Gastroesophageal sphincter (tissue), 4 donors: Measurements from ENCODE around the gene SPG7. TPM values are rescaled to one million over a fixed set of nuclear protein-coding genes. Genes with fewer than 3 reads are reported as not detected.

Source experiments
- ATAC-seq: fragments of 150-250 bp; one replicate; pipeline ENCODE4 v1.9.1; 2016; ENCODE audit warnings: mild to moderate bottlenecking, moderate library complexity
- H3K27ac ChIP-seq, 4 donors: fragments of 200-600 bp; sonication (generic) in 3 of 4; 1 replicate in 3 of 4; 2 replicates in 1 of 4; pipeline ENCODE4 v1.5.1; 2016 to 2019
- H3K27me3 ChIP-seq: fragments of 200-600 bp; sonication (generic); one replicate; pipeline ENCODE4 v1.5.1; 2019
- H3K36me3 ChIP-seq, 2 donors: fragments of 200-600 bp; sonication (generic); one replicate each; pipeline ENCODE4 v1.5.1; 2019; ENCODE audit warnings: control low read depth in 1 of 2
- H3K4me1 ChIP-seq, 3 donors: fragments of 200-600 bp; sonication (generic); 1 replicate in 2 of 3; 2 replicates in 1 of 3; pipeline ENCODE4 v1.5.1; 2016 to 2019; ENCODE audit warnings: control low read depth in 2 of 3
- H3K4me3 ChIP-seq, 2 donors: fragments of 200-600 bp; sonication (generic); one replicate each; pipeline ENCODE4 v1.5.1; 2019; ENCODE audit warnings: mild to moderate bottlenecking in 1 of 2, moderate library complexity in 1 of 2
- H3K9me3 ChIP-seq, 3 donors: fragments of 200-600 bp; sonication (generic); one replicate each; pipeline ENCODE4 v1.5.1; 2017 to 2019; ENCODE audit warnings: control low read depth in 2 of 3
- EP300 ChIP-seq: sonication (generic); formaldehyde crosslinking; IDR thresholded peaks from one replicate; pipeline ENCODE4 v1.6.1; 2017; ENCODE audit warnings: antibody characterized with exemption, mild to moderate bottlenecking
- POLR2A ChIP-seq, 2 donors: fragments of 450-650 bp; IDR thresholded peaks; one replicate each; pipeline ENCODE4 v1.6.1; 2017; ENCODE audit warnings: antibody characterized with exemption in 2 of 2, mild to moderate bottlenecking in 2 of 2, moderate library complexity in 1 of 2
- POLR2AphosphoS5 ChIP-seq: sonication (generic); formaldehyde crosslinking; IDR thresholded peaks from one replicate; pipeline ENCODE4 v1.6.1; 2017; ENCODE audit warnings: antibody characterized with exemption
- WGBS, 2 donors: methylation state at CpG; one replicate each; pipeline ENCODE4 v1.1.5; 2018; ENCODE audit warnings: low coverage in 1 of 2; 5-methylcytosine and 5-hydroxymethylcytosine counted together
- total RNA-seq, 4 donors: library from RNA; depleted of rRNA; stranded (reverse); fragments of >200 nt; gene quantifications; one replicate each; pipeline ENCODE4 v1.1.0, GENCODE V29; 2016
- TF ChIP-seq, protein P1 (sequence below), 4 experiments: fragments of 200-600 bp in 2 of 4; fragments of 450-650 bp in 2 of 4; sonication (generic) in 1 of 4; IDR thresholded peaks; one replicate each; pipeline ENCODE4 v1.5.1; 2017 to 2019; ENCODE audit warnings: antibody characterized with exemption in 4 of 4, mild to moderate bottlenecking in 2 of 4, moderate library complexity in 2 of 4

The SPG7 gene
- total RNA-seq, 4 donors from 2014 or later, result 80.9 to 160 (median 98.2) TPM

GRCh38 chr16:89475144-89475543, 33.1 kb upstream of the SPG7 start:
- Histone ChIP-seq H3K36me3 (no peaks in the 10 kb centered on the region), H3K9me3 (no peaks in the 10 kb centered on the region), H3K27ac (no peak overlapping the region), H3K27me3 (no peaks in the 10 kb centered on the region), H3K4me1 (peaks cover 0 to 91% (median 22%) of the 10 kb centered on the region in 3 donors), H3K4me3 (no peak overlapping the region)
- 44 to 57% methylated on average over 4 of the region's 5 CpGs for WGBS, 2 donors
- TF ChIP-seq POLR2A (IDR thresholded peaks at IDR 0.05), result no peak
- no peak for TF ChIP-seq POLR2AphosphoS5
- TF ChIP-seq, protein P1, sequence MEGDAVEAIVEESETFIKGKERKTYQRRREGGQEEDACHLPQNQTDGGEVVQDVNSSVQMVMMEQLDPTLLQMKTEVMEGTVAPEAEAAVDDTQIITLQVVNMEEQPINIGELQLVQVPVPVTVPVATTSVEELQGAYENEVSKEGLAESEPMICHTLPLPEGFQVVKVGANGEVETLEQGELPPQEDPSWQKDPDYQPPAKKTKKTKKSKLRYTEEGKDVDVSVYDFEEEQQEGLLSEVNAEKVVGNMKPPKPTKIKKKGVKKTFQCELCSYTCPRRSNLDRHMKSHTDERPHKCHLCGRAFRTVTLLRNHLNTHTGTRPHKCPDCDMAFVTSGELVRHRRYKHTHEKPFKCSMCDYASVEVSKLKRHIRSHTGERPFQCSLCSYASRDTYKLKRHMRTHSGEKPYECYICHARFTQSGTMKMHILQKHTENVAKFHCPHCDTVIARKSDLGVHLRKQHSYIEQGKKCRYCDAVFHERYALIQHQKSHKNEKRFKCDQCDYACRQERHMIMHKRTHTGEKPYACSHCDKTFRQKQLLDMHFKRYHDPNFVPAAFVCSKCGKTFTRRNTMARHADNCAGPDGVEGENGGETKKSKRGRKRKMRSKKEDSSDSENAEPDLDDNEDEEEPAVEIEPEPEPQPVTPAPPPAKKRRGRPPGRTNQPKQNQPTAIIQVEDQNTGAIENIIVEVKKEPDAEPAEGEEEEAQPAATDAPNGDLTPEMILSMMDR (IDR thresholded peaks at IDR 0.05), result no peak
- TF ChIP-seq EP300, result no peak
- no peak for ATAC-seq

DNA sequence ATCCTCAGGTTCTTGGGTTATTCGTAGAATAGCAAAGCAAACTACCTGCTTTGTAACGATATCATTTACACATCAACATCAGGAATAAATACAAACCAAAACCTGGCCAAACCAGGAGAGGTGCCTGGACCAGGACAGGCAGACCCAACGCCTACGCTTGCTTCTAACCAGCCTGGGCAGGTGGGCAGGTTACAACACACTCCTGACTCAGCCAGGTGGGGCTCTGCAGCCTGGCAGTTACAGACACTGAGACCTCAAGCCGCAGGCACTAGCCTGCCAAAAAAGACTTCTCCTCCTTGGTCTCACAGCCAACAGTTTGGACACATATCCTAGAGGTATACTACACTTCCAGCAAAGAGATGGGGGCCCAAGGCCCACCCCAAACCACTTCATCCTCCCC, 31.8 kb upstream of the SPG7 start:
- peaks cover 0 to 94% (median 24%) of the 10 kb centered on the region in 3 donors for H3K4me1 ChIP-seq
- H3K4me3 ChIP-seq, result no peak overlapping the region
- WGBS, 2 donors, result 60 to 81% methylated on average over 1 to 3 of the region's 5 CpGs
- H3K27me3 ChIP-seq, result no peaks in the 10 kb centered on the region
- no peak for ATAC-seq
- no peak for TF ChIP-seq EP300
- TF ChIP-seq, protein P1 (IDR thresholded peaks at IDR 0.05), result no peak
- TF ChIP-seq POLR2A (IDR thresholded peaks at IDR 0.05), result no peak
- TF ChIP-seq POLR2AphosphoS5, result no peak
- H3K27ac ChIP-seq, result no peak overlapping the region
- H3K36me3 ChIP-seq, result no peaks in the 10 kb centered on the region
- H3K9me3 ChIP-seq, result no peaks in the 10 kb centered on the region

- H3K4me1 ChIP-seq, result peaks cover 0 to 94% (median 27%) of the 10 kb centered on the region in 3 donors
- no peaks in the 10 kb centered on the region for H3K9me3 ChIP-seq
- no peaks in the 10 kb centered on the region for H3K36me3 ChIP-seq
- no peak for ATAC-seq
- H3K4me3 ChIP-seq, result no peak overlapping the region
- H3K27ac ChIP-seq, result no peak overlapping the region
- TF ChIP-seq, protein P1 (IDR thresholded peaks at IDR 0.05), result no peak
- WGBS, 2 donors, result 73 to 90% methylated on average over 10 of the region's 10 CpGs
- H3K27me3 ChIP-seq, result no peaks in the 10 kb centered on the region
Measured at GRCh38 chr16:89476811-89477261, 31.4 kb upstream of the SPG7 start.

GRCh38 chr16:89478576-89479221, 29.5 kb upstream of the SPG7 start:
- H3K4me3 ChIP-seq, result no peak overlapping the region
- TF ChIP-seq, protein P1 (IDR thresholded peaks at IDR 0.05), result no peak
- TF ChIP-seq POLR2AphosphoS5 (peak; percentile 6), EP300 (no peak), POLR2A (IDR thresholded peaks at IDR 0.05) (no peak)
- WGBS, 2 donors, result 75 to 89% methylated on average over 4 to 13 of the region's 14 CpGs
- H3K4me1 ChIP-seq, result peaks cover 0 to 94% (median 38%) of the 10 kb centered on the region in 3 donors
- no peaks in the 10 kb centered on the region for H3K9me3 ChIP-seq
- no peaks in the 10 kb centered on the region for H3K27me3 ChIP-seq
- ATAC-seq, result no peak
- no peaks in the 10 kb centered on the region for H3K36me3 ChIP-seq
- H3K27ac ChIP-seq, result no peak overlapping the region

GRCh38 chr16:89481356-89481955, 26.7 kb upstream of the SPG7 start:
- H3K27ac ChIP-seq, result no peak overlapping the region
- TF ChIP-seq EP300, result no peak
- TF ChIP-seq, protein P1 (IDR thresholded peaks at IDR 0.05), result no peak
- TF ChIP-seq POLR2A (IDR thresholded peaks at IDR 0.05), result no peak
- TF ChIP-seq POLR2AphosphoS5, result no peak
- 77 to 86% methylated on average over 13 of the region's 13 CpGs for WGBS, 2 donors
- no peaks in the 10 kb centered on the region for H3K9me3 ChIP-seq
- no peaks in the 10 kb centered on the region for H3K36me3 ChIP-seq
- H3K4me1 ChIP-seq, result peaks cover 0 to 100% (median 56%) of the 10 kb centered on the region in 3 donors
- no peak overlapping the region for H3K4me3 ChIP-seq
- H3K27me3 ChIP-seq, result no peaks in the 10 kb centered on the region
- ATAC-seq, result no peak
